Lung (tissue), 12 donors: ENCODE data around the gene IGDCC3. TPM values are rescaled to one million over a fixed set of nuclear protein-coding genes. Genes with fewer than 3 reads are reported as not detected.

Experiments used
- ATAC-seq: fragments of 200-7000 bp; cut with Tn5 transposase; one replicate; pipeline ENCODE4 v1.9.1; 2020; ENCODE audit warnings: moderate number of reproducible peaks; ENCODE audit not compliant: insufficient read depth, low FRiP score
- DNase-seq, 3 donors: peaks; one replicate each; pipeline ENCODE4 v3.0.0-alpha.2; 2013 to 2017
- H3K27ac ChIP-seq, 2 donors: one replicate each; pipeline ENCODE4 v1.5.1; 2013; ENCODE audit warnings: mild to moderate bottlenecking in 2 of 2, moderate library complexity in 2 of 2, control low read depth in 1 of 2, inconsistent platforms in 1 of 2, low read depth in 1 of 2, low read length in 1 of 2
- H3K27me3 ChIP-seq, 3 donors: one replicate each; pipeline ENCODE4 v1.5.1; 2013; ENCODE audit warnings: low read length in 2 of 3; ENCODE audit not compliant: control insufficient read depth in 3 of 3, insufficient read depth in 3 of 3
- H3K36me3 ChIP-seq, 4 donors: one replicate each; pipeline ENCODE4 v1.5.1; 2013; ENCODE audit warnings: low read length in 4 of 4, mild to moderate bottlenecking in 1 of 4, moderate library complexity in 1 of 4; ENCODE audit not compliant: control insufficient read depth in 4 of 4, insufficient read depth in 4 of 4
- H3K4me1 ChIP-seq, 5 donors: one replicate each; pipeline ENCODE4 v1.5.1; 2013; ENCODE audit warnings: low read length in 5 of 5, mild to moderate bottlenecking in 2 of 5, moderate library complexity in 1 of 5; ENCODE audit not compliant: control insufficient read depth in 5 of 5, insufficient read depth in 5 of 5
- H3K4me3 ChIP-seq: one replicate; pipeline ENCODE4 v1.5.1; 2013; ENCODE audit warnings: mild to moderate bottlenecking, control low read depth, moderate library complexity
- H3K9ac ChIP-seq, 2 donors: one replicate each; pipeline ENCODE4 v1.5.1; 2013; ENCODE audit warnings: low read length in 2 of 2, control low read depth in 1 of 2; ENCODE audit not compliant: insufficient read depth in 1 of 2
- H3K9me3 ChIP-seq, 4 donors: one replicate each; pipeline ENCODE4 v1.5.1; 2013; ENCODE audit warnings: low read length in 3 of 4, mild to moderate bottlenecking in 1 of 4, moderate library complexity in 1 of 4; ENCODE audit not compliant: control insufficient read depth in 4 of 4, insufficient read depth in 3 of 4
- CTCF ChIP-seq: IDR thresholded peaks from 2 replicates; pipeline ENCODE4 v1.5.1; 2012; ENCODE audit warnings: mild to moderate bottlenecking; ENCODE audit errors: control extremely low read depth, extremely low read depth
- WGBS, 2 donors: extraction: QIAGEN DNeasy Blood & Tissue Kit; methylation state at CpG; one replicate each; pipeline ENCODE4 v1.1.7; 2013; 5-methylcytosine and 5-hydroxymethylcytosine counted together
- polyA plus RNA-seq, 2 donors: library from polyadenylated mRNA; stranded (reverse); fragments of 200-250 nt; gene quantifications; one replicate each; pipeline ENCODE4 v1.2.1, GENCODE V29; 2013
- total RNA-seq, 2 donors: library from RNA; depleted of rRNA in 1 of 2; stranded (reverse); fragments of >200 nt in 1 of 2; gene quantifications; one replicate each; pipeline ENCODE4 v1.2.1, GENCODE V29; 2014 to 2021
- donor health status: control.
- donor health status: control.
- donor health status: Bipolar disorder and iron deficiency.
- donor health status: healthy.
- donor health status: DM: yes; HTN: yes; CAD: no.

IGDCC3 gene
- total and polyA plus RNA-seq, 4 donors: 0.09 to 1.3 TPM; not detected in 2

GRCh38 chr15:65423976-65424679, 46.3 kb upstream of the IGDCC3 start:
- H3K27me3 ChIP-seq: peaks cover 0 to 5% (median 0%) of the 10 kb centered on the region in 3 donors
- no peak for DNase-seq
- peaks cover 0 to 17% (median 13%) of the 10 kb centered on the region in 5 donors for H3K4me1 ChIP-seq
- no peak overlapping the region for H3K27ac ChIP-seq
- WGBS, 2 donors: 89 to 96% methylated on average over 9 of the region's 9 CpGs
- no peak overlapping the region for H3K9ac ChIP-seq
- H3K4me3 ChIP-seq: no peak overlapping the region
- no peak for TF ChIP-seq CTCF
- H3K9me3 ChIP-seq: peaks cover 0 to 2% (median 0%) of the 10 kb centered on the region in 4 donors
- ATAC-seq: no peak
- no peaks in the 10 kb centered on the region for H3K36me3 ChIP-seq

GRCh38 chr15:65423150-65423975, 45.6 kb upstream of the IGDCC3 start:
- Histone ChIP-seq H3K27ac (no peak overlapping the region), H3K4me1 (peaks cover 0 to 19% (median 13%) of the 10 kb centered on the region in 5 donors), H3K9me3 (peaks cover 0 to 2% (median 0%) of the 10 kb centered on the region in 4 donors), H3K27me3 (peaks cover 0 to 5% (median 0%) of the 10 kb centered on the region in 3 donors), H3K4me3 (no peak overlapping the region), H3K9ac (peak overlapping the region in 1 of 2 donors; percentile 40), H3K36me3 (no peaks in the 10 kb centered on the region)
- WGBS, 2 donors: 28 to 30% methylated on average over 27 to 28 of the region's 28 CpGs
- no peak for TF ChIP-seq CTCF
- no peak for DNase-seq
- no peak for ATAC-seq

GRCh38 chr15:65421360-65422215, 43.8 kb upstream of the IGDCC3 start:
- H3K4me3 ChIP-seq: no peak overlapping the region
- H3K9ac ChIP-seq: peak overlapping the region in 1 of 2 donors; percentile 94
- ATAC-seq (peak; percentile 8), DNase-seq (peak; percentile 95 to 98 (median 96))
- TF ChIP-seq CTCF: no peak
- H3K9me3 ChIP-seq: peaks cover 0 to 2% (median 0%) of the 10 kb centered on the region in 4 donors
- peaks cover 0 to 36% (median 18%) of the 10 kb centered on the region in 5 donors for H3K4me1 ChIP-seq
- no peaks in the 10 kb centered on the region for H3K36me3 ChIP-seq
- 4 to 5% methylated on average over 29 to 39 of the region's 39 CpGs for WGBS, 2 donors
- no peak overlapping the region for H3K27ac ChIP-seq
- peaks cover 0 to 5% (median 0%) of the 10 kb centered on the region in 3 donors for H3K27me3 ChIP-seq
